ENCODE results near the gene GIT1.
A peak's percentile ranks its signal among the peaks of the same experiment; 100 is the strongest.

The GIT1 gene

DNA sequence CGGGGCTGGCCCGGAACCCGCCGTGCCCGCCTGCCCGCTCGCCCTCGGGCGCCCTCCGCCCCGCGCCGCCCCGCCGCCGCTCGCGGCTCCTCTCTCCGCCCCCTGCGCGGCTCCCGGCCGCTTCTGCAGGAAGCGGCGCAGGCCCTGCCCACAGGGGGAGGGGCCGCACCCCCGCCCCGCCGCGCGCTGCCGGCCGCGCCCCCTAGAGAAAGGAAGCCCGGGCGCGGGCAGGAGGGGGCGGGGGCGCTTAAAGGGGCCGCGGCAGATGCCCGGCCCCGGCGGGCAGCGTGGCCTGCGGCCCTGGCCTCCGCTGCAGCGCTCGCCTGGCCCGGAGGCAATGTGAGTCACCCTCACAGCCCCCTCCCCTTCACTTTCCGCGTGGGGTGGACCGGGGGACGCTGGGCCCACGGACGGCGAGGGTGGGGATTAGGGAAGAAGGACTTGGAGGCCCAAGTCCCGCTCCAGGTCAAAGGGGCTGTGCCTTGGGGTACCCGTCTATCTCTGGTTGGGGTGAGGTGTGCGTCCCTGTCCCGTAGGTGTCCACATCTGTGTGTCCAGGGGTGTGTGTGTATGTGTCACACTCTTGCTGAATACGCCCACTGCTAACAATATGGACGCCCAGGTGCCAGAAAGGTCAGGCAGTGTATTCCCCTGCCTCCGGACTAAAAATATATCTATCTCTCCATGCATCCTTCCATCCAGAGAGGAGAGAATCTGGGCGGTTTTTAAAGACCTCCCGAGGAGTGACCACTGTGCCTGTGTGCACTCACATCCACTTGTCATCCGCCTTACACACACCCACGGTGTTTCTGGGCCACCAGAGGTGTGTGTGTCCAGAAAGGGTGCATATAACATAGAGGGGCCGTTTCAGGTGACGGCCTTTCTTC, at the start of gene GIT1:
Gene GIT1 (minus strand): TSS at position 125 of the 887 bp plus-strand sequence. CDS start 270 bp downstream, outside the sequence.
- DNase-seq (ENCODE audit: low read depth in 4 of 4, low spot score in 1 of 4) = peak in 3 of 4 experiments; percentile 72 to 83 (median 74)

- DNase-seq (ENCODE audit: low read depth in 4 of 4, low spot score in 1 of 4) = no peak
Measured at GRCh38 chr17:29633886-29634285, 44.4 kb upstream of the GIT1 start.

GRCh38 chr17:29630630-29631193, 41.3 kb upstream of the GIT1 start:
- DNase-seq (ENCODE audit: low read depth in 4 of 4, low spot score in 1 of 4) = no peak

DNA sequence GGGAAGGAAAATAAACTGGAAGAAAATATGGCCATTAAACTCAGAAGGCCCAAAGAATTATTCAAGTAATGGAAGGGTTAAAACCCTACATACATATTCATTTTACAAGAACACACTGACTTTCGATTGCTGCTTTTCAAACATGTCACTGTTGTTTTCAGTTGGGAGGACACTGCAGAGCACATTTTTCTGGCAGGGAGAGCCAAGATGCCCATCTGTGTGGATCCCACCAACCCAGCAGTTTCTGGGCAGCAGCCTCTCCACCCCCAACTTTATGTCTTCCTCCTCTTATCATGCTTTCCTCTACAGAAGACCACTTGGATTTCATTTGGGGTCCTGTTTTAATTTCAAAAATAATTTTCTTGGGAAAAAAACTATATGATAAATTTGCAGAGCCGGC, 40.4 kb upstream of the GIT1 start:
- no peak for DNase-seq (ENCODE audit: low read depth in 4 of 4, low spot score in 1 of 4)

DNA sequence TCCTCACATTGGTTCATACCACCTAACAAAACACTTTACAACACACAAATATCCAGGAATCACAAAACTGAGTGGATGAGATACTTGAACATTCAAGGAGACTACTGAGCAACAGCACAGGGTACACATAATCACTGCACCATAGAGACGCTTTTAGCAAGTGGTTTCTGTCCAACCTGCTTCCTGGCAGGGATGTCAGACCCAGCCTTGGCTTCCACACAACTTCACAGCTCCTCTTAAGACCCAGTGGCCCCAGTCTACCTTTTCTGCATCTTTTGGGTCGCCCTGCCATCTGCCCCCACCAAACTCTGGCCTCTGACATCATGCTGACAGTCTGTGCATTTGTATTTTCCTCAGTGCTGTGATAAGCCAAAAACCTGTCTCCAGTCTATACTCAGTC, 39.2 kb upstream of the GIT1 start:
- DNase-seq (ENCODE audit: low read depth in 4 of 4, low spot score in 1 of 4) = no peak

GRCh38 chr17:29627951-29628350, 38.5 kb upstream of the GIT1 start:
- DNase-seq (ENCODE audit: low read depth in 4 of 4, low spot score in 1 of 4) = no peak

GRCh38 chr17:29625037-29625750, 35.7 kb upstream of the GIT1 start:
- no peak for DNase-seq (ENCODE audit: low read depth in 4 of 4, low spot score in 1 of 4)

DNA sequence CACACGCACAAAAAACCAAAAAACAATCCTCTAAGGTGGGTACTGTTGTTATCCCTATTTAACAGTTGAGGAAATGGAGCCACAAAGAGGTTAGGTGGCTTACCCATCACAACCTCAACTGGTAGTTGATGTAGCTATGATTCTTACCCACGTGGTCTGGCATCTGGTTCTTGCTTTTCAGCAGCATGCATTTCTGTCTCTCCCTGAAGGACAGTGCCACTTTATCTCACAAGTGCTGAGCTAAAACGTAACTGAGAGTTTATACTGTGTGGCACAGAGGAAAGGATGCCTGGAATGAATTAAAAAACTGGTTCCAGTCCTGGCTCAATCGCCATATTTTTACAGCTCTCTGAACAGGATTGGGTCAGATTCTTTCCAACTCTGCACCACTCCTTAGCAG, 35.1 kb upstream of the GIT1 start:
- DNase-seq (ENCODE audit: low read depth in 4 of 4, low spot score in 1 of 4) = no peak

- no peak for DNase-seq (ENCODE audit: low read depth in 4 of 4, low spot score in 1 of 4)
Measured at GRCh38 chr17:29623283-29623647, 33.8 kb upstream of the GIT1 start.

GRCh38 chr17:29622337-29623282, 33.2 kb upstream of the GIT1 start, which contains the start of gene CORO6:
CORO6 (minus strand) TSS chr17:29622912; CDS start chr17:29621421, 1,491 bp downstream.
- peak in 2 of 4 experiments; percentile 62 to 65 for DNase-seq (ENCODE audit: low read depth in 4 of 4, low spot score in 1 of 4)

- no peak for DNase-seq (ENCODE audit: low read depth in 4 of 4, low spot score in 1 of 4)
Measured at GRCh38 chr17:29621751-29622194, 32.3 kb upstream of the GIT1 start.

DNA sequence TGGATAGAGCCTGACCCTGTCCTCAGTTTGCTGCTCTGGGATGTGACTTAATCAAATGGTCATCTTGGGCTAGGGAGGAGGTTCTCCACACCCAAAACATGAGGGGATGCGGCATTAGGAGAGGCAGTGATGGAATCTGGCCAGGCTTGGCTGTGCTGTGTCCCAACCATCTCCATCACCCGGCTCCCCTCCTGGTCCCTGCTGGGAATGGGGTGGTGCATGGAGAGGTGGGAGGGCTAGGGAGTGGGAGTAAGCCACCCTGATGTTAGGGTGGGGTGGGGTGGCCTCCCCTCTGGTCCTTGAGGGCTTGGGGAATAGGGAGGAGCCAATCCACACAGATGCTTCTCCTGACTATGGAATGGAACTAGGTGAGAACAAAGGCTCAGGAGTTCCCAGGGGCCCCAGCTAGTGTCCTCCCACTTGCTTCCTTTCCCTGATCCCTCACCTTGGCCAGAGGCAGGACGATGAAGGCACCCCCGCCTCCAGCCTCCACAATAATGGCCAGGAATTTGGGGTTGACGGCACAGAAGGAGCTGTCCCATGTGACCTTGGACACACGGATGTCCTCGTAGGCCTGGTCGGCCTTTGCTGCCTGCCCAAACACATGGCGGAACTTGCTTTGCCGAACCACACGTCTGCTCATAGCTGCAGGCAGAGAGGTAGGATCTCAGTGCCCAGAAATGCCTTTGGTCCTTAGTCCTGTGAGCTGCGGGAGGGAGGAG, 31.5 kb upstream of the GIT1 start:
- no peak for DNase-seq (ENCODE audit: low read depth in 4 of 4, low spot score in 1 of 4)

- no peak for DNase-seq (ENCODE audit: low read depth in 4 of 4, low spot score in 1 of 4)
Measured at GRCh38 chr17:29620271-29620670, 30.8 kb upstream of the GIT1 start.

GRCh38 chr17:29619251-29619650, 29.8 kb upstream of the GIT1 start:
- DNase-seq (ENCODE audit: low read depth in 4 of 4, low spot score in 1 of 4) = no peak

DNA sequence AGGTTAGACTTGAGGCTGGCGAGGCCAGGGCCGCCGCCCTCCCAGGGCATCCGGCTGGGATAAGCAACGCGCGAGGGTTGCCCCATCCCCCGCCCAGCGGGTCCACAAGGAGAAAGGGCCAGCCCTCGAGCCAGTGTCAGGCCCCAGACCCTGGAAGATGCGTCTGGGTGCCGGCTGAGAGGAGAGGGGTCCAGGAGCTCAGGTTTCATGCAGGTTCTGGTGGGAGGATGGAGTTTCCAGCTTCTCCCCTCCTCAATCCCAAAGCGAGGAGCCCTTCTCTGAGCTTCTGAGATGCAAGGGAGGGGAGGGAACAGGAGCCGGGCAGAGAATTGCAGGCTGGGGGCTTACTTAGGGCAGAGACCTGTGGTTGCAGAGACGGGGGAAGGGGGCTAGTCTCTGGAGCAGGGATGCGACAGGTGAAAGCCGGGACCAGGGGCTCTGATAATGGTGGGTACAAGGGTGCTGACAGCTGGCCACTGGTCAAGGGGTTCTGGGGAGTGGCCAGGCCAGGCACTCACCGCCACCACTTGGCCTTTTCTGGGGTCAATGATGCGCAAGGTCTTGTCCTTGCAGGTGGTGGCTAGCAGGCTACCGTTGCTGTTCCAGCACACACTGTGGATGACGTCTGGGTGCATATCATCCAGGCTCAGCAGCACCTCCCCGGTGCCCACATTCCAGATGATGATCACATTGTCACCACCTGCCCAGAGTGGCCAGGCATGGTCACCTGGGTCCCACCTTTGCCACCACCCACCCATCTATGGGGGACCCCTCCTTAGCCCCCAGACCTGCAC, 29.0 kb upstream of the GIT1 start:
- DNase-seq (ENCODE audit: low read depth in 4 of 4, low spot score in 1 of 4) = no peak

- peak; percentile 65 to 85 (median 72) for DNase-seq (ENCODE audit: low read depth in 4 of 4, low spot score in 1 of 4)
Measured at GRCh38 chr17:29617481-29618271, 28.2 kb upstream of the GIT1 start.

DNA sequence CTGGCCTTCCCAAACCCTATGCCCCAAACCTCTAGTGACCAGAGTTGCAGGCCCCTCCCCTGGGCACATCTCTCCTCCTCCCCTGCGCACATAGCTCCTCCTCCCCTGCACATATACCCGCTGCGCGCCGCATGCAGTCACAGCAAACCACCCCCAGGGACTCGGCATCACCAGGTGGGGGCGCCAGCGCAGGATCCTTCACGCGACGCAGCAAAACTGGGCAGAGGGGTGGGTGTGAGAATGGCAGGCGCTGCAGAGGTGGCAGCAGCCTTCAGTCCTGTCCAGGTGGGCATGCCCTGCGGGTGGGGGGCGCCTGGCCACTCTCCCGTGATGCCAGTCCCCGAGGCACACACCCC, 27.7 kb upstream of the GIT1 start:
- peak; percentile 84 to 92 (median 86) for DNase-seq (ENCODE audit: low read depth in 4 of 4, low spot score in 1 of 4)

DNA sequence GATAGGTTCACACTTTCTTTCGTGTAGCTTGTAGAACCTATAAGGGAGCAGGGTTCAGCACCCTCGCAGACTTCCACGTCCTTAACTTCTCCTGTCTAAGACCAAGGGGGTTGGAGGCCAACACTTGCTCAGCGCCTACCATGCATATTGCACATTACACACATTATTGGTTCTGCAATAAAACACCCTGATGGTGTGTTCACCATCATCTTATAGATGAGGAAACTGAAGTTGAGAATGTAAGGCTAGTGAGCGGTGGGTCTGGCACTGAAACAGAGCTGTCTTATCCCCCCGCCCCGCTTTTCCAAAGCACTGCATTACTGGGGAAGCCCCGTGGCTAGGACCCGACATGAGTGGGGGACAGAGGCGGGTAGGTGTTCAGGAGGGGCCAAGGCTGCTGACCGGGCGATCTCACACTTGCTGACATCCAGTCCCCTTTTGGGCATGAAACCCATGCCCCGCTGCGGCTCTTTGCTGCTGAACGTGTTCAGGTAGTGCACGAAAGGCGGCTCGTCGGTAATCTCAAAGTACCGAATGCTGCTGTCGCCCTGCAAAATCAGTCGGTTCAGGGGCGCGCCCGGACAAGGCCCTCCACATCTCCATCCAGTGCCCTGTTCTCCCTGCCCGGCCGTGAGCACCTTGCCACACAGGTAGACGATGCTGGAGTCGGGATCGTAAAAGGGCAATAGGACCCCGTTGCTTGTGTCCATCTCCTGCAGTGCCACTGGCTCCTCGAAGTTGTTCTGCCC, 27.0 kb upstream of the GIT1 start:
- DNase-seq (ENCODE audit: low read depth in 4 of 4, low spot score in 1 of 4) = no peak

All from stimulated activated CD4-positive, alpha-beta T cell treated with anti-CD3 and anti-CD28 coated beads, Interleukin-1b, Interleukin-23, amount 100 ng/mL, for 24 hours (primary cell).